IMR-90 (cell line): ENCODE data around the gene PTGDR2. TPM values are rescaled to one million over a fixed set of nuclear protein-coding genes. Genes with fewer than 3 reads are reported as not detected.
A peak's percentile ranks its signal among the peaks of the same experiment; 100 is the strongest.

ENCODE experiments used
- ATAC-seq: fragments of 200-7000 bp; cut with Tn5 transposase; 2 replicates; pipeline ENCODE4 v1.9.1; 2020; ENCODE audit warnings: low read depth, mild to moderate bottlenecking, moderate library complexity
- BruUV-seq: library from RNA; stranded (reverse); fragments of 400-500 nt; replicated peaks from 2 replicates; lab custom pipeline; 2021; lab: Mats Ljungman, UMichigan
- CTCF ChIA-PET: fragments of 300-600 bp; formaldehyde crosslinking; extraction: SDS; loops from one replicate; lab custom pipeline; 2021; ENCODE audit warnings: antibody characterized with exemption; lab: Yijun Ruan, JAX
- POLR2A ChIA-PET: fragments of 300-600 bp; sonication (Branson Sonifier 250); formaldehyde crosslinking; loops from one replicate; lab custom pipeline; 2022; ENCODE audit warnings: antibody characterized with exemption; ENCODE audit not compliant: unreplicated experiment; lab: Charles Lee
- DNase-seq: peaks from one replicate; pipeline ENCODE4 v3.0.0; 2013
- H2AFZ ChIP-seq: replicated peaks from 2 replicates; pipeline ENCODE3; 2013; ENCODE audit warnings: low read length, mild to moderate bottlenecking; ENCODE audit not compliant: poor library complexity
- H2AK5ac ChIP-seq: 2 replicates; pipeline ENCODE4 v1.6.1; 2013; ENCODE audit warnings: low read depth, low read length, inconsistent platforms
- H2AK9ac ChIP-seq: replicated peaks from 2 replicates; pipeline ENCODE3; 2013; ENCODE audit warnings: mild to moderate bottlenecking, low read depth, low read length, moderate library complexity; ENCODE audit not compliant: poor library complexity
- H2BK120ac ChIP-seq: 2 replicates; pipeline ENCODE4 v1.6.1; 2013; ENCODE audit warnings: low read depth, low read length, inconsistent platforms
- H2BK15ac ChIP-seq: 3 replicates; pipeline ENCODE4 v1.6.1; 2013; ENCODE audit warnings: low read depth, low read length, inconsistent platforms
- H2BK20ac ChIP-seq: 2 replicates; pipeline ENCODE4 v1.6.1; 2013; ENCODE audit warnings: low read depth, mild to moderate bottlenecking, inconsistent platforms, low read length, moderate library complexity
- H2BK5ac ChIP-seq: 2 replicates; pipeline ENCODE4 v1.6.1; 2013; ENCODE audit warnings: mild to moderate bottlenecking, low read depth, low read length, inconsistent platforms; ENCODE audit not compliant: poor library complexity, severe bottlenecking
- H3K14ac ChIP-seq: replicated peaks from 2 replicates; pipeline ENCODE4 v1.6.1; 2013; ENCODE audit warnings: low read depth, low read length, inconsistent platforms
- H3K18ac ChIP-seq: 2 replicates; pipeline ENCODE4 v1.6.1; 2013; ENCODE audit warnings: low read depth, low read length, control low read depth
- H3K23ac ChIP-seq: 2 replicates; pipeline ENCODE4 v1.6.1; 2013; ENCODE audit warnings: low read depth, low read length, inconsistent platforms
- H3K27ac ChIP-seq: 2 replicates; pipeline ENCODE4 v1.5.1; 2013; ENCODE audit warnings: mild to moderate bottlenecking, control low read depth, low read length; ENCODE audit not compliant: insufficient read depth
- H3K27me3 ChIP-seq: 2 replicates; pipeline ENCODE4 v1.6.1; 2013; ENCODE audit warnings: low read length; ENCODE audit not compliant: control insufficient read depth, insufficient read depth
- H3K36me3 ChIP-seq: 2 replicates; pipeline ENCODE4 v1.6.1; 2013; ENCODE audit warnings: low read length, mixed read lengths; ENCODE audit not compliant: control insufficient read depth, insufficient read depth
- H3K4ac ChIP-seq: 2 replicates; pipeline ENCODE4 v1.6.1; 2013; ENCODE audit warnings: low read depth, low read length, inconsistent platforms
- H3K4me1 ChIP-seq: 2 replicates; pipeline ENCODE4 v1.6.1; 2013; ENCODE audit warnings: low read length, mixed read lengths; ENCODE audit not compliant: control insufficient read depth, insufficient read depth
- H3K4me2 ChIP-seq: 2 replicates; pipeline ENCODE4 v1.6.1; 2013; ENCODE audit warnings: low read depth, mild to moderate bottlenecking, control low read depth, low read length, moderate library complexity
- H3K4me3 ChIP-seq: 2 replicates; pipeline ENCODE4 v1.5.1; 2013; ENCODE audit warnings: low read depth, mild to moderate bottlenecking, control low read depth, low read length, moderate library complexity; ENCODE audit not compliant: insufficient read depth
- H3K56ac ChIP-seq: 2 replicates; pipeline ENCODE4 v1.6.1; 2013; ENCODE audit warnings: low read length, inconsistent platforms; ENCODE audit not compliant: insufficient read depth; ENCODE audit errors: extremely low read depth
- H3K79me1 ChIP-seq, 2 experiments: 2 replicates each; pipeline ENCODE4 v1.6.1; 2013; ENCODE audit warnings: low read length in 2 of 2, inconsistent platforms in 1 of 2, low read depth in 1 of 2
- H3K9ac ChIP-seq: 2 replicates; pipeline ENCODE4 v1.6.1; 2013; ENCODE audit warnings: low read depth, low read length, control low read depth
- H3K9me1 ChIP-seq: 2 replicates; pipeline ENCODE4 v1.6.1; 2013; ENCODE audit warnings: low read length, inconsistent platforms; ENCODE audit not compliant: insufficient read depth
- H3K9me3 ChIP-seq: 2 replicates; pipeline ENCODE4 v1.6.1; 2013; ENCODE audit warnings: low read length; ENCODE audit not compliant: control insufficient read depth, insufficient read depth
- H4K20me1 ChIP-seq: 2 replicates; pipeline ENCODE4 v1.6.1; 2013; ENCODE audit warnings: low read length, inconsistent platforms; ENCODE audit not compliant: insufficient read depth
- H4K5ac ChIP-seq: 2 replicates; pipeline ENCODE4 v1.6.1; 2013; ENCODE audit warnings: mild to moderate bottlenecking, low read depth, low read length, control low read depth
- H4K8ac ChIP-seq, 2 experiments: 2 replicates each; pipeline ENCODE4 v1.6.1; 2013; ENCODE audit warnings: low read depth in 2 of 2, low read length in 2 of 2, control low read depth in 1 of 2, inconsistent platforms in 1 of 2
- H4K91ac ChIP-seq: 2 replicates; pipeline ENCODE4 v1.6.1; 2013; ENCODE audit warnings: low read depth, low read length, inconsistent platforms; ENCODE audit not compliant: insufficient read depth
- MAFK ChIP-seq: IDR thresholded peaks from 2 replicates; pipeline ENCODE4 v1.6.1; 2012; ENCODE audit warnings: low read depth, low read length, improper control_type of control experiment
- POLR2A ChIP-seq: IDR thresholded peaks from 2 replicates; pipeline ENCODE4 v1.6.1; 2012; ENCODE audit warnings: mild to moderate bottlenecking, low read depth, low read length
- RAD21 ChIP-seq: IDR thresholded peaks from 2 replicates; pipeline ENCODE4 v1.6.1; 2012; ENCODE audit warnings: low read length, improper control_type of control experiment
- RFX5 ChIP-seq: IDR thresholded peaks from 2 replicates; pipeline ENCODE4 v1.8.0; 2012; ENCODE audit warnings: low read depth, mild to moderate bottlenecking, low read length, moderate library complexity
- SMC3 ChIP-seq: fragments of 150-350 bp; IDR thresholded peaks from 2 replicates; pipeline ENCODE4 v1.6.1; 2016; ENCODE audit warnings: low read depth, mild to moderate bottlenecking, antibody characterized with exemption, low read length, moderate library complexity
- WGBS, 2 experiments: methylation state at CpG; one replicate each; pipeline versions ENCODE4 v1.1.5 to v1.1.7; 2013; ENCODE audit warnings: missing lambda C conversion rate in 2 of 2; ENCODE audit not compliant: insufficient read length in 1 of 2; ENCODE audit errors: extremely low coverage in 2 of 2; 5-methylcytosine and 5-hydroxymethylcytosine counted together
- dilution Hi-C: fragments of 300-500 bp; cut with HindIII; formaldehyde crosslinking; loops from one replicate; pipeline ENCODE4 v1.14.3; 2018; ENCODE audit warnings: low sequenced_read_pairs; ENCODE audit not compliant: unreplicated experiment
- in situ Hi-C: fragments of 300-500 bp; cut with MboI; formaldehyde crosslinking; loops from 3 replicates; pipeline ENCODE4 v1.14.3; 2019; ENCODE audit warnings: low sequenced_read_pairs, inconsistent platforms, mixed read lengths
- intact Hi-C: fragments of 100-400 bp; cut with micrococcal nuclease; formaldehyde crosslinking; loops from 2 replicates; pipeline ENCODE4 v1.10.0; 2022
- polyA plus RNA-seq, 3 experiments: library from polyadenylated mRNA; depleted of rRNA; stranded (reverse); fragments of >200 nt; gene quantifications; 2 replicates each; pipeline ENCODE4 v1.2.3, GENCODE V29; 2012; ENCODE audit warnings: low replicate concordance in 1 of 3
- total RNA-seq: library from RNA; depleted of rRNA; stranded (reverse); fragments of >200 nt; gene quantifications from 2 replicates; pipeline ENCODE4 v1.2.3, GENCODE V29; 2012

The PTGDR2 gene
- total and polyA plus RNA-seq, 2 of the 4 experiments (the other 2 are of a cell fraction): under 0.01 to 0.12 TPM

- TF ChIP-seq MAFK (no peak), POLR2A (no peak), RAD21 (no peak)
These were observed 11.5 kb downstream of the PTGDR2 start (continued) for GRCh38 chr11:60844045-60844869.

DNA sequence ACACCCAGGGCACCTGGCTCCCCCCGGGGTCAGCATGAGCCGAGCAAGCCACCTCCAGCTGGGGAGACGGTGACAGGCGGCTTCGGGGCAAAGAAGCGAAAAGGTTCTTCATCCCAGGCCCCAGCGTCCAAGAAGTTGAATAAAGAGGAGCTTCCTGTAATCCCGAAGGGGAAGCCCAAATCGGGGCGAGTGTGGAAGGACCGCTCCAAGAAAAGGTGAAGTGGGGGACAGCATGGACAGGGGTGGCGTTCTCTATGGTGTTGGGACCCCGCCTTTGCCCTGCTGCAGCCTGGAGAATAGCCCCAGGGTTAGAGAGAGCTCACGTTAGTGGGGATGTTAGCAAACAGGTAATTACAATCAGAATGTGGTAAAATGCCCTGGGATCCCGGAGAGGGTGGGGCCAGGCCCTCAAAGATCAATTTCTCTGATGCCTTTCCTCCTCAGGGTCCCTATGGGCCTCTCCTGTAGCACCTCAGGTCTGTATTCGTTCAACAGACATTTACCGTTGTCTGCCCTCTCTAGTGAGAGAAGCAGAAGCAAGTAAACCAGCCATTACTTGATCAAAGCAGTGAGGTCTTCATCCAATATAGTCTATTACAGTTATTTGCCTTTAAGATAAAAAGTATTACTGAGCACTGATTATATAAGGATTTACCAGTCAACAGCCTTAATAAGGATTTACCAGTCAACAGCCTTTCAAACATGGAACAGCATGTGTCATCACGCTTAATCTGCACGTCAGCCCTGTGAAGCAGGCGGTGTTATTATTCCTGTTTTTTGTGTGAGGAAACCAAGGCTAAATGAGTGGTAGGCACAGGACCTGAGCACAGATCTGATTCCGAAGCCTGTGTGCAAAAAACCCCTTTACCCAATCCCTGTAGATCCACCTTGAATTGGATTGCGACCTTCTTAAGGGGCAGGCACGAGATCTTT is 12.8 kb downstream of the PTGDR2 start:
- Histone ChIP-seq H3K4me1 (peaks cover 25% of the 10 kb centered on the region), H4K8ac (no peak overlapping the region; a peak in 1 of 4 replicates), H3K56ac (0 out of 2 replicates have a peak overlapping the region, but pooled peaks have one; percentile 38), H3K4me2 (peak overlapping the region; percentile 72), H3K27ac (peak overlapping the region; percentile 21; the same call in 1 of the 2 replicates), H2AK5ac (peak overlapping the region; percentile 71), H4K91ac (no peak overlapping the region), H3K14ac (0 out of 2 replicates have a peak overlapping the region, but pooled peaks have one; percentile 23), H3K23ac (peak overlapping the region; percentile 41), H3K9me3 (no peaks in the 10 kb centered on the region), H4K20me1 (0 out of 2 replicates have a peak, but pooled peaks cover 12% of the 10 kb centered on the region), H3K36me3 (peaks cover 2% of the 10 kb centered on the region), H3K9ac (peak overlapping the region; percentile 70), H2BK15ac (no peak overlapping the region), H2BK5ac (no peak overlapping the region), H3K27me3 (no peaks in the 10 kb centered on the region; the same call in 1 of the 2 replicates), H3K4ac (peak overlapping the region; percentile 51; the same call in 1 of the 2 replicates), H2BK120ac (no peak overlapping the region), H2AK9ac (peak overlapping the region; percentile 97), H4K5ac (peak overlapping the region; percentile 8; the same call in 1 of the 2 replicates), H2AFZ (peak overlapping the region; percentile 98), H3K18ac (no peak overlapping the region), H3K9me1 (peaks cover 11% of the 10 kb centered on the region), H3K79me1 (peaks cover 19 to 53% of the 10 kb centered on the region in 2 experiments), H3K4me3 (peak overlapping the region; percentile 69), H2BK20ac (no peak overlapping the region)
- DNase-seq: no peak
- TF ChIP-seq POLR2A: no peak
- no peak for TF ChIP-seq MAFK
- no peak for TF ChIP-seq SMC3
- no peak for TF ChIP-seq RFX5
- BruUV-seq: no TSS peak
- no peak for ATAC-seq
- ChIA-PET POLR2A (no interaction called here), CTCF (no interaction called here)
- in situ Hi-C loops (no loop called here), dilution Hi-C loops (no loop called here), intact Hi-C loops (no loop called here)
- 12% methylated on average over 7 of the region's 23 CpGs; no CpG with 5 or more reads in 1 of the 2 experiments for WGBS, 2 experiments
